HEK293 (cell line): ENCODE data around the gene SNAPC2.

Experiments
- CTCF ChIP-seq: fragments of 450-650 bp; formaldehyde crosslinking; IDR thresholded peaks from 2 replicates; pipeline ENCODE4 v1.5.1; 2016; ENCODE audit warnings: missing biosample characterization, missing genetic modification characterization
- ZNF670 ChIP-seq: fragments of 450-650 bp; formaldehyde crosslinking; IDR thresholded peaks from 2 replicates; pipeline ENCODE4 v1.5.1; 2016; ENCODE audit warnings: missing biosample characterization, missing genetic modification characterization, low read depth
- ZNF785 ChIP-seq: fragments of 450-650 bp; formaldehyde crosslinking; IDR thresholded peaks from 2 replicates; pipeline ENCODE4 v1.5.1; 2016; ENCODE audit warnings: missing biosample characterization, missing genetic modification characterization
- TF ChIP-seq, protein P1 (sequence below): fragments of 450-650 bp; formaldehyde crosslinking; IDR thresholded peaks from 2 replicates; pipeline ENCODE4 v1.5.1; 2017; ENCODE audit warnings: missing biosample characterization, missing genetic modification characterization

DNA sequence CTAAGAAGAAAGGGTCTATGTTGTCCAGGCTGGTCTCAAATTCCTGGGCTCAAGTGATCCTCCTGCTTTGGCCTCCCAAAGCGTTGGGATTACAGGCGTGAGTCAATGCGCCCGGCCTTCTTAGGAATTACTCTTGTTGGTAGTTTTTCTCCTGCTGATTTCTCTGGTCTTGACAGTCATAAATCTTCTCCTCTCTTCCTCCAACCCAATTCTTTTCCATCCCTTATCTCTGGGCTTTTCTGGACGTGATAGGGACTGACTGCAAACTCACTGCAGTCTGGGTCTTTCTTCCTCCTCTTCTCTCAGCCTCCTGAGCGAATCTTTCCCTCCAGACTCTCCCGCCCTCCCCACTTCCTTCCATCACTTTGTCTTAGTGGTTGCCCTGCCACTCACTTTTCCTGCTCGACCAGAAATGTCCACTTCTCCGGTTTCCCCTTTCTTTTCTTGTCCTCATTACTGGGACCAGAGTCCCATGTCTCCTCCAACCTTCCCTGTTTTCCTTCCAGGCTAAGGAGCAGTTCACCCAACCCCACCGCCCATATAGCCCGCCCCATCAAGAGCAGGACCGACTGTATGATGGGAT is 45.2 kb downstream of the SNAPC2 start:
- TF ChIP-seq CTCF (no peak), ZNF785 (tag by site-specific recombination) (no peak), ZNF670 (tag by site-specific recombination) (no peak)
- TF ChIP-seq, protein P1, sequence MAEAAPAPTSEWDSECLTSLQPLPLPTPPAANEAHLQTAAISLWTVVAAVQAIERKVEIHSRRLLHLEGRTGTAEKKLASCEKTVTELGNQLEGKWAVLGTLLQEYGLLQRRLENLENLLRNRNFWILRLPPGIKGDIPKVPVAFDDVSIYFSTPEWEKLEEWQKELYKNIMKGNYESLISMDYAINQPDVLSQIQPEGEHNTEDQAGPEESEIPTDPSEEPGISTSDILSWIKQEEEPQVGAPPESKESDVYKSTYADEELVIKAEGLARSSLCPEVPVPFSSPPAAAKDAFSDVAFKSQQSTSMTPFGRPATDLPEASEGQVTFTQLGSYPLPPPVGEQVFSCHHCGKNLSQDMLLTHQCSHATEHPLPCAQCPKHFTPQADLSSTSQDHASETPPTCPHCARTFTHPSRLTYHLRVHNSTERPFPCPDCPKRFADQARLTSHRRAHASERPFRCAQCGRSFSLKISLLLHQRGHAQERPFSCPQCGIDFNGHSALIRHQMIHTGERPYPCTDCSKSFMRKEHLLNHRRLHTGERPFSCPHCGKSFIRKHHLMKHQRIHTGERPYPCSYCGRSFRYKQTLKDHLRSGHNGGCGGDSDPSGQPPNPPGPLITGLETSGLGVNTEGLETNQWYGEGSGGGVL = no peak
